GM23338 (cell line): ENCODE measurements around the gene SRGAP3. TPM values are rescaled to one million over a fixed set of nuclear protein-coding genes. Genes with fewer than 3 reads are reported as not detected.
A peak's percentile ranks its signal among the peaks of the same experiment; 100 is the strongest.

Experiments used
- ATAC-seq: fragments of 200-7000 bp; cut with Tn5 transposase; 3 replicates; pipeline ENCODE4 v1.9.1; 2020
- DNase-seq: peaks from one replicate; pipeline ENCODE4 v3.0.0-alpha.2; 2015; ENCODE audit warnings: low spot score
- H2AFZ ChIP-seq: fragments of 200-600 bp; sonication (generic); 2 replicates; pipeline ENCODE4 v1.8.0; 2016; ENCODE audit warnings: antibody characterized with exemption, mild to moderate bottlenecking, moderate library complexity
- H3F3A ChIP-seq: fragments of 200-600 bp; sonication (generic); replicated peaks from 2 replicates; pipeline ENCODE4 v1.8.0; 2017; ENCODE audit warnings: antibody characterized with exemption, mixed run types, low read depth
- H3K27ac ChIP-seq: fragments of 200-600 bp; sonication (generic); 2 replicates; pipeline ENCODE4 v1.6.1; 2016; ENCODE audit warnings: low read depth
- H3K27me3 ChIP-seq: fragments of 200-600 bp; sonication (generic); 2 replicates; pipeline ENCODE4 v1.8.0; 2016; ENCODE audit warnings: mild to moderate bottlenecking, mixed run types, moderate library complexity; ENCODE audit not compliant: insufficient read depth
- H3K36me3 ChIP-seq: fragments of 200-600 bp; sonication (generic); 2 replicates; pipeline ENCODE4 v1.8.0; 2016; ENCODE audit warnings: mild to moderate bottlenecking; ENCODE audit not compliant: insufficient read depth
- H3K4me1 ChIP-seq: fragments of 200-600 bp; sonication (generic); 2 replicates; pipeline ENCODE4 v1.8.0; 2016; ENCODE audit warnings: mild to moderate bottlenecking, moderate library complexity; ENCODE audit not compliant: insufficient read depth
- H3K4me2 ChIP-seq: fragments of 200-600 bp; sonication (generic); 2 replicates; pipeline ENCODE4 v1.7.1; 2017; ENCODE audit warnings: mixed run types
- H3K4me3 ChIP-seq: fragments of 200-600 bp; sonication (generic); 2 replicates; pipeline ENCODE4 v1.6.1; 2016; ENCODE audit warnings: mixed run types
- H3K79me2 ChIP-seq: fragments of 200-600 bp; sonication (generic); replicated peaks from 2 replicates; pipeline ENCODE4 v1.8.0; 2017; ENCODE audit warnings: mild to moderate bottlenecking; ENCODE audit not compliant: insufficient read depth
- H3K9me2 ChIP-seq: fragments of 200-600 bp; sonication (generic); 2 replicates; pipeline ENCODE4 v1.8.0; 2017; ENCODE audit not compliant: insufficient read depth
- H4K20me1 ChIP-seq: fragments of 200-600 bp; sonication (generic); replicated peaks from 2 replicates; pipeline ENCODE4 v1.8.0; 2017; ENCODE audit warnings: mild to moderate bottlenecking; ENCODE audit not compliant: insufficient read depth
- H3K27ac Mint-ChIP-seq: 2 replicates; pipeline ENCODE4 v1.8.0; 2020; ENCODE audit warnings: inconsistent platforms, mild to moderate bottlenecking, moderate library complexity, mixed read lengths
- H3K27me3 Mint-ChIP-seq: 3 replicates; pipeline ENCODE4 v1.8.0; 2022; ENCODE audit warnings: low read depth, mild to moderate bottlenecking, moderate library complexity, mixed read lengths, inconsistent platforms; ENCODE audit not compliant: insufficient read depth, poor library complexity
- H3K36me3 Mint-ChIP-seq: 3 replicates; pipeline ENCODE4 v1.8.0; 2021; ENCODE audit warnings: low read depth, mild to moderate bottlenecking, inconsistent platforms, moderate library complexity, mixed read lengths
- H3K4me1 Mint-ChIP-seq: 3 replicates; pipeline ENCODE4 v1.8.0; 2020; ENCODE audit warnings: mild to moderate bottlenecking, inconsistent platforms, mixed read lengths
- H3K4me3 Mint-ChIP-seq: 3 replicates; pipeline ENCODE4 v1.8.0; 2021; ENCODE audit warnings: moderate library complexity, mild to moderate bottlenecking, inconsistent platforms, mixed read lengths
- H3K9me3 Mint-ChIP-seq: 3 replicates; pipeline ENCODE4 v1.8.0; 2020; ENCODE audit warnings: moderate library complexity, mild to moderate bottlenecking, inconsistent platforms, mixed read lengths
- EZH2 ChIP-seq: fragments of 200-600 bp; sonication (generic); IDR thresholded peaks from one replicate; pipeline ENCODE4 v1.8.0; 2017; ENCODE audit warnings: antibody characterized with exemption, mild to moderate bottlenecking, low read depth; ENCODE audit not compliant: unreplicated experiment
- EZH2phosphoT487 ChIP-seq: fragments of 200-600 bp; sonication (generic); IDR thresholded peaks from one replicate; pipeline ENCODE4 v1.8.1; 2018; ENCODE audit warnings: antibody characterized with exemption; ENCODE audit not compliant: unreplicated experiment
- JUNB ChIP-seq: IDR thresholded peaks from one replicate; pipeline ENCODE4 v1.6.1; 2016; ENCODE audit warnings: antibody characterized with exemption; ENCODE audit not compliant: unreplicated experiment
- REST ChIP-seq: IDR thresholded peaks from one replicate; pipeline ENCODE4 v1.6.1; 2018; ENCODE audit warnings: antibody characterized with exemption; ENCODE audit not compliant: unreplicated experiment
- ZNF114 ChIP-seq: fragments of 250-450 bp; sonication (Bioruptor Pico); IDR thresholded peaks from 2 replicates; pipeline ENCODE4 v1.5.0; 2020; ENCODE audit warnings: mild to moderate bottlenecking, moderate library complexity
- ZNF331 ChIP-seq: fragments of 250-450 bp; sonication (Bioruptor Pico); IDR thresholded peaks from 2 replicates; pipeline ENCODE4 v1.5.0; 2020; ENCODE audit warnings: low read depth, mild to moderate bottlenecking, moderate library complexity
- ZNF462 ChIP-seq: fragments of 250-450 bp; sonication (Bioruptor Pico); IDR thresholded peaks from 2 replicates; pipeline ENCODE4 v1.5.0; 2020; ENCODE audit warnings: mild to moderate bottlenecking, moderate library complexity
- polyA plus RNA-seq: library from polyadenylated mRNA; unstranded; fragments of >200 nt; fragmentation: Nextera tagmentation; extraction: Ambion mirVana; gene quantifications from 2 replicates; pipeline ENCODE4 v1.2.1, GENCODE V29; 2016
- total RNA-seq: library from RNA; depleted of rRNA; stranded (reverse); fragments of >200 nt; shearing (Covaris generic); gene quantifications from 2 replicates; pipeline ENCODE4 v1.2.3, GENCODE V29; 2014
- TF ChIP-seq, protein P1 (sequence below): IDR thresholded peaks from 2 replicates; pipeline ENCODE4 v1.6.1; 2016; ENCODE audit warnings: antibody characterized with exemption

The SRGAP3 gene
- total and polyA plus RNA-seq, 2 experiments from 2014 or later: 6.4 to 9.4 TPM

GRCh38 chr3:9247941-9248521, 1.4 kb downstream of the SRGAP3 start:
- Mint-ChIP-seq H3K27ac (no peak overlapping the region), H3K4me1 (peaks cover 42% of the 10 kb centered on the region), H3K36me3 (no peaks in the 10 kb centered on the region), H3K4me3 (peak overlapping the region; percentile 82), H3K9me3 (no peaks in the 10 kb centered on the region), H3K27me3 (peaks cover 10% of the 10 kb centered on the region)
- no peaks in the 10 kb centered on the region for H3K9me2 ChIP-seq
- H3K27ac ChIP-seq: no peak overlapping the region
- no peaks in the 10 kb centered on the region for H3K27me3 ChIP-seq
- H3K4me3 ChIP-seq: peak overlapping the region; percentile 59
- DNase-seq (no peak), ATAC-seq (peak; percentile 11)
- peaks cover 9% of the 10 kb centered on the region; the same call in 1 of the 2 replicates for H3K79me2 ChIP-seq
- no peak for TF ChIP-seq ZNF114 (CRISPR knock-in tag)
- no peak for TF ChIP-seq EZH2
- TF ChIP-seq EZH2phosphoT487: no peak
- TF ChIP-seq REST: no peak
- TF ChIP-seq JUNB: no peak
- TF ChIP-seq, protein P1, sequence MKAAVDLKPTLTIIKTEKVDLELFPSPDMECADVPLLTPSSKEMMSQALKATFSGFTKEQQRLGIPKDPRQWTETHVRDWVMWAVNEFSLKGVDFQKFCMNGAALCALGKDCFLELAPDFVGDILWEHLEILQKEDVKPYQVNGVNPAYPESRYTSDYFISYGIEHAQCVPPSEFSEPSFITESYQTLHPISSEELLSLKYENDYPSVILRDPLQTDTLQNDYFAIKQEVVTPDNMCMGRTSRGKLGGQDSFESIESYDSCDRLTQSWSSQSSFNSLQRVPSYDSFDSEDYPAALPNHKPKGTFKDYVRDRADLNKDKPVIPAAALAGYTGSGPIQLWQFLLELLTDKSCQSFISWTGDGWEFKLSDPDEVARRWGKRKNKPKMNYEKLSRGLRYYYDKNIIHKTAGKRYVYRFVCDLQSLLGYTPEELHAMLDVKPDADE: no peak
- TF ChIP-seq ZNF331 (CRISPR knock-in tag): no peak
- 0 out of 2 replicates have a peak, but pooled peaks cover 3% of the 10 kb centered on the region for H4K20me1 ChIP-seq
- H3K4me1 ChIP-seq: peaks cover 31% of the 10 kb centered on the region
- no peaks in the 10 kb centered on the region for H3K36me3 ChIP-seq
- H3F3A ChIP-seq: 0 out of 2 replicates have a peak, but pooled peaks cover 3% of the 10 kb centered on the region
- H3K4me2 ChIP-seq: peak overlapping the region; percentile 77
- H2AFZ ChIP-seq: peak overlapping the region; percentile 63; the same call in 1 of the 2 replicates

DNA sequence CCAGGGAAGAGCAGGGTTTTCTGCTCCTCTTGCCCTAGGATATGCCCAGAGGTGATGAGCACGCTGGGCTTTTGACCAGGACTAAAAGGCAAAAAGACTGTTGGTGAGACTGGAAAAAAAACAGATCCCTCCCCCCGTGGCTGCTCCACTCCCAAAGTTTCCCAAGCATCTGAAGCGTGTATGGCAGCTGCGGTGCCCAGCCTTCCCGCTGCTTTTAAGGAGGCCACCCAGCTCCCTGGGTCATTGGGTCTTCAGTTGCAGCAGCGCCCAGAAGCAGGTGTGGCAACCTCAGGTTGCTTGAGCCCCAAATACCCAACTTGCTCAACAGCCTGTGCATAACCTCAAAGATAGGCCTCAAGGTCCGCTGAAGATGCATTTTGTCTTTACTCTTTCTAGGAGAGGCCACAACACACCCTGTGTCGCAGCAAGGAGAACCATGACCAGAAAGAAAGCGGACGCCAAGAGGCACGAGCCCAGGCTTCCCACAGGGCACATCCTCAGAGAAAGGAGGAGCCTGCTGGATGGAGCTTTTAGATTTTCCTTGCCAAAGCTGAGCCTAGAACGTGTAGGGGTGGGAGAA, 2.0 kb downstream of the SRGAP3 start:
- H3K4me1 ChIP-seq: peaks cover 28% of the 10 kb centered on the region
- ATAC-seq: no peak; the same call in 1 of the 3 replicates
- no peak for TF ChIP-seq ZNF462
- H3K4me2 ChIP-seq: peak overlapping the region; percentile 77
- H4K20me1 ChIP-seq: 0 out of 2 replicates have a peak, but pooled peaks cover 3% of the 10 kb centered on the region
- 0 out of 2 replicates have a peak, but pooled peaks cover 3% of the 10 kb centered on the region for H3F3A ChIP-seq
- no peaks in the 10 kb centered on the region for H3K27me3 ChIP-seq
- H3K4me3 Mint-ChIP-seq: peak overlapping the region; percentile 35; the same call in 1 of the 3 replicates
- H3K36me3 ChIP-seq: no peaks in the 10 kb centered on the region
- H3K36me3 Mint-ChIP-seq: no peaks in the 10 kb centered on the region
- no peaks in the 10 kb centered on the region for H3K9me3 Mint-ChIP-seq
- H3K27me3 Mint-ChIP-seq: peaks cover 10% of the 10 kb centered on the region
- H3K9me2 ChIP-seq: no peaks in the 10 kb centered on the region
- peaks cover 9% of the 10 kb centered on the region; the same call in 1 of the 2 replicates for H3K79me2 ChIP-seq
- H3K4me1 Mint-ChIP-seq: peaks cover 38% of the 10 kb centered on the region
- peak overlapping the region; percentile 59; the same call in 1 of the 2 replicates for H3K4me3 ChIP-seq
- H3K27ac Mint-ChIP-seq: no peak overlapping the region
- H3K27ac ChIP-seq: no peak overlapping the region
- DNase-seq: peak; percentile 27
- H2AFZ ChIP-seq: peak overlapping the region; percentile 38; the same call in 1 of the 2 replicates
